Measurements from ENCODE around the gene CDC14B. TPM values are rescaled to one million over a fixed set of nuclear protein-coding genes. Genes with fewer than 3 reads are reported as not detected.

The CDC14B gene
- total RNA-seq, 2 donors from 2014 or later: 11.7 to 13.9 TPM

DNA sequence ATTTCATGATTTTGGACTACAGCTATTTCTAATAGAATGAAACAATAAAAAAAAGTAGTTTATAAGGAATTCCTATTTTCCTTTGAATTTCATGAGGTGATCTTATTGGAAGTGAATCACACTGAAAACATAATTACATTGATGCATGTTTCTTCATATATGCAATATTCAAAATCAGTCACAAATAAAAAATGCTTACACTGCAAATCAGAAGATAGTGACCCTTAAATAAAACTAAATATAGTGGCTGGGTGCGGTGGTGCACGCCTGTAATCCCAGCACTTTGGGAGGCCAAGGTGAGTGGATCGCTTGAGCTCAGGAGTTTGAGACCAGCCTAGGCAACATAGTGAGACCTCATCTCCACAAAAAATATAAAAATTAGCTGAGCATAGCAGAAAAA is 79.5 kb downstream of the CDC14B start:
- H3K9me3 Mint-ChIP-seq: no peaks in the 10 kb centered on the region
- ATAC-seq (replicated peaks in 1 of 2): no peak
- H3K27ac Mint-ChIP-seq: no peak overlapping the region
- no peak for DNase-seq
- H3K4me3 Mint-ChIP-seq: no peak overlapping the region
- no peaks in the 10 kb centered on the region for H3K27me3 Mint-ChIP-seq (ENCODE audit: low read depth)
- no peaks in the 10 kb centered on the region for H3K4me1 Mint-ChIP-seq (ENCODE audit: low read depth)
- H3K36me3 Mint-ChIP-seq (ENCODE audit: insufficient read depth in 2 of 2): peaks cover 0 to 1% of the 10 kb centered on the region in 2 donors

DNA sequence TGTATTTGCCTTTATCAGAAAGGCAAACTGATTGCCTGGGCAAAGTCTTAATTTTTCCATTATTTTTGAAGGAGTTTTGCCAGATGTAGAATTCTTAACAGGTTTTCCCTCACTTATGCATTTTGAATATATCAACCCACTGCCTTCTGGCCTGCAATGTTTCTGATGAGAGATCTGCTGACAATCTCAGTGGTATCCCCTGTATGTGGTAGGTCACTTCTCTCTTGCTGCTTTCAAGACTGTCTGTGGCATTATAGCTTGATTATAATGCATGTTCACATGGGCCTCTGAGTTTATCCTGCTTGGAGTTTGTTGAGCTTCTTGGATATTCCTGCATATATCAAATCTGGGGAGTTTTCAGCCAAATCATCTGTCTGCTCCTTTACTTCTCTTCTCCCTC is 87.5 kb downstream of the CDC14B start:
- Mint-ChIP-seq H3K36me3 (ENCODE audit: insufficient read depth in 2 of 2) (peaks cover 4 to 9% of the 10 kb centered on the region in 2 donors), H3K27me3 (ENCODE audit: low read depth) (no peaks in the 10 kb centered on the region), H3K27ac (no peak overlapping the region)

DNA sequence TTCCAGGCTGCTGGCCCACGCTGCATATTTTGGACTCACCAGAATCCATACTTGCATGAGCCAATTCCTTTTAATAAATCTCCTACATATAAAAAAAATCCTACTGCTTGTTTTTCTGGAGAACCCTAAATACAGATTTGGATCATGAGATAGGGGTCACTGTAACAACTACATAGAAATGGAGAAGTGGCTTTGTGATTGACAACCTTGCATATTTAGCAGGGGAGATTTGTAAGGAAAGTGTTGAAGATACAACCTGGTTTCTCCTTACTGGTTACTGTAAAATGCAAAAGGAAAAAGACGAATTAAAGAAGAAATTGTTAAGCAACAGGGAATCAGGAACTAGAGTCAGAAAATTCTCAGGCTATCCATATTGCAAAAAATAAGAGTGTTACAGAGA is 94.9 kb downstream of the CDC14B start:
- no peak overlapping the region for H3K27ac Mint-ChIP-seq
- no peaks in the 10 kb centered on the region for H3K9me3 Mint-ChIP-seq
- peaks cover 0 to 4% of the 10 kb centered on the region in 2 donors for H3K36me3 Mint-ChIP-seq (ENCODE audit: insufficient read depth in 2 of 2)
- H3K4me1 Mint-ChIP-seq (ENCODE audit: low read depth): peaks cover 17% of the 10 kb centered on the region
- DNase-seq: no peak
- no peak overlapping the region for H3K4me3 Mint-ChIP-seq
- H3K27me3 Mint-ChIP-seq (ENCODE audit: low read depth): no peaks in the 10 kb centered on the region
- no peak for ATAC-seq (replicated peaks in 1 of 2)

More for the DNA sequence above, 87.5 kb downstream of the CDC14B start:
- no peaks in the 10 kb centered on the region for H3K4me1 Mint-ChIP-seq (ENCODE audit: low read depth)
- no peak for DNase-seq
- H3K9me3 Mint-ChIP-seq: peaks cover 2% of the 10 kb centered on the region in 2 donors
- no peak for ATAC-seq (replicated peaks in 1 of 2)
- no peak overlapping the region for H3K4me3 Mint-ChIP-seq

DNA sequence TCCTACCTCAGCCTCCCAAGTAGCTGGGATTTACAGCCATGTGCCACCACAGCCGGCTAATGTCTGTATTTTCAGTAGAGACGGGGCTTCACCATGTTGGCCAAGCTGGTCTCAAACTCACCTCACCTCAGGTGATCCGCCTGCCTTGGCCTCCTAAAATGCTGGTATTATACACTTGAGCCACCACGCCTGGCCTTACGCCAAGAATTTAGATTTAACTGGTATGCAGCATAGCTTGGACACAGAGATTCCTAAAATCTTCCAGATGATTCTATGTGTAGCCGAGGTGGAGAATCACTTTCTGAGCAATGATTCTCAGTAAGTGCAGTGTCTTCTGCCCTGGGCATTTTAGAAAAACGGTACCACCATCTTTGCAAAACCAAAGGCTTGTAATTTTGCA is 95.6 kb downstream of the CDC14B start:
- no peaks in the 10 kb centered on the region for H3K9me3 Mint-ChIP-seq
- H3K27me3 Mint-ChIP-seq (ENCODE audit: low read depth): no peaks in the 10 kb centered on the region
- peaks cover 0 to 3% of the 10 kb centered on the region in 2 donors for H3K36me3 Mint-ChIP-seq (ENCODE audit: insufficient read depth in 2 of 2)
- H3K4me1 Mint-ChIP-seq (ENCODE audit: low read depth): peaks cover 17% of the 10 kb centered on the region
- no peak overlapping the region for H3K27ac Mint-ChIP-seq
- no peak overlapping the region for H3K4me3 Mint-ChIP-seq
- ATAC-seq (replicated peaks in 1 of 2) (no peak), DNase-seq (no peak)

DNA sequence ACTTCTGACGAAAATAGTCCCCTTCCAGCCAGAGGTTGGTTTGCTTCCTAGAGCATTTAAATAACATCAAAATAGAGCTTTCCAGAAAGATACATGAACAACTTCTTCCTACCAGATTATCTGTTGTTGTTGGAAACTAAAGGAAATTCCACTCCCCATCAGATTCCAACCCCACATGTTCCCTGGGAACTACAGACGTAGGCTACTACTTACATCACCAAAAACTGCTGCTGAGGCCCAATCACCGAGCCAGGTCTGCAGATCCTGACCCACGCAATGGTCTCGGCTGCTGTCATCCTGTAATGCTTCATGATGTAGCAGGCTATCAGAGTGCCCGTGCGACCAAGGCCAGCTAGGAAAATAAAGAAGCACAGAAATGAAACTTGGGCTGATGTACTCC is 96.3 kb downstream of the CDC14B start:
- no peak for ATAC-seq (replicated peaks in 1 of 2)
- H3K4me1 Mint-ChIP-seq (ENCODE audit: low read depth): peaks cover 17% of the 10 kb centered on the region
- H3K27ac Mint-ChIP-seq: no peak overlapping the region
- H3K9me3 Mint-ChIP-seq: no peaks in the 10 kb centered on the region
- DNase-seq: no peak
- no peak overlapping the region for H3K4me3 Mint-ChIP-seq
- H3K36me3 Mint-ChIP-seq (ENCODE audit: insufficient read depth in 2 of 2): peaks cover 0 to 2% of the 10 kb centered on the region in 2 donors
- no peaks in the 10 kb centered on the region for H3K27me3 Mint-ChIP-seq (ENCODE audit: low read depth)

DNA sequence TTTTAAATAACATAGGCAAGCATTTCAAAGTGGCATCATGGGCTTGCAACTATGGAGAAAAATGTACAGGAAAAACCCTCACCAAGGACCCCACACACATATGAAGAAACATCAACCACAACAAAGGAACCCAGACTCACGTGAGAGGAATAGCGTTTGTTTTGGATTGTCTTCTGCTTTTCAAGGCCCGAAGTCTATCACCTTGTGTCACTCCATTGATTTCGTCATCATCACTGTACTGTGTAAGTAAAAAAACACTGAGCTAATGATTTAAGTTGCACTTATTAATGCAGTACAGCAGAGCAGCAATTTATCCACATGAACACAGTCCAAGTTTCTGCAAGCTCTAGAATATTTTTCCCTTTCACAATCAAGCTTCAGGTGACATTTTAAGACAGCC is 97.3 kb downstream of the CDC14B start:
- Mint-ChIP-seq H3K36me3 (ENCODE audit: insufficient read depth in 2 of 2) (no peaks in the 10 kb centered on the region), H3K27me3 (ENCODE audit: low read depth) (no peaks in the 10 kb centered on the region), H3K4me1 (ENCODE audit: low read depth) (peaks cover 17% of the 10 kb centered on the region), H3K4me3 (no peak overlapping the region), H3K27ac (no peak overlapping the region), H3K9me3 (no peaks in the 10 kb centered on the region)
- ATAC-seq (replicated peaks in 1 of 2): no peak
- no peak for DNase-seq

DNA sequence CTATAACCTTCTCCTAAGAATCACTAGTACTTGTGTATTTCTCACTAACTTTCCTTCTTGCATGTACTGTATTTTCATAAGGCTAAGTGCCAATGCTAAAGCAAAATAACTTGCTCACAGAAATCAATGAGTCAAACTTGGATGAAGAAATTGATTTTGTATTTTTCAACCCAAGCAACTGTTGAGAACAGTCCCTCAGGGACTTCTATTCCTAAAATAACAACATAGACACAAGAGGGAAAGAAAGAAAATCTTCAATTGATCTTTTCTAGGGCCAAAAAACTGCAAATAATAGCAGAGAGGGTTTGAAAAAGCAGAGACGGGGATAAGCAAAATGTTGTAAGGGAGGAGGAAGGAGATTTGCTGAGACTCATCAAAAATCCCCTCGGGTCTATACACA is 99.9 kb downstream of the CDC14B start:
- H3K4me1 Mint-ChIP-seq (ENCODE audit: low read depth): peaks cover 17% of the 10 kb centered on the region
- H3K9me3 Mint-ChIP-seq: no peaks in the 10 kb centered on the region
- H3K27ac Mint-ChIP-seq: peak overlapping the region; percentile 45
- no peak for DNase-seq
- no peak for ATAC-seq (replicated peaks in 1 of 2)
- no peaks in the 10 kb centered on the region for H3K36me3 Mint-ChIP-seq (ENCODE audit: insufficient read depth in 2 of 2)
- no peak overlapping the region for H3K4me3 Mint-ChIP-seq
- no peaks in the 10 kb centered on the region for H3K27me3 Mint-ChIP-seq (ENCODE audit: low read depth)

DNA sequence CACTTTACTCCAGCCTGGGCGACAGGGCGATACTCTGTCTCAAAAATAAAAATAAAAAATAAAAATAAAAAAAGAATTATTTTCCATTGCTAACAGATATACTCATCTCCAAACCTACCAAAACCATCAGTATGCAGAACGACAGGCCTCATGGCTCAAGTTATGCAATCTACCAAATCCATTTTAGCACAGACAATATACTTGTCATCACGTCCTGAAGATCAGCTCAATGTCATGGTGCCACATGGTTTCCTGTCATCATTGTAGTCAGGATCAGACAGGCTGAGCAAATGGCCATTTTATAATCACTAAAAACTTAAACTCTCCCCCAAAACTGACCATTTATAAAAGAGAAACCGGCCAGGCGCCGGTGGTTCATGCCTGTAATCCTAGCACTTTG is 100.5 kb downstream of the CDC14B start:
- Mint-ChIP-seq H3K9me3 (no peaks in the 10 kb centered on the region), H3K27me3 (ENCODE audit: low read depth) (no peaks in the 10 kb centered on the region), H3K27ac (no peak overlapping the region), H3K4me3 (no peak overlapping the region), H3K36me3 (ENCODE audit: insufficient read depth in 2 of 2) (no peaks in the 10 kb centered on the region), H3K4me1 (ENCODE audit: low read depth) (peaks cover 17% of the 10 kb centered on the region)
- ATAC-seq (replicated peaks in 1 of 2) (no peak), DNase-seq (no peak)

DNA sequence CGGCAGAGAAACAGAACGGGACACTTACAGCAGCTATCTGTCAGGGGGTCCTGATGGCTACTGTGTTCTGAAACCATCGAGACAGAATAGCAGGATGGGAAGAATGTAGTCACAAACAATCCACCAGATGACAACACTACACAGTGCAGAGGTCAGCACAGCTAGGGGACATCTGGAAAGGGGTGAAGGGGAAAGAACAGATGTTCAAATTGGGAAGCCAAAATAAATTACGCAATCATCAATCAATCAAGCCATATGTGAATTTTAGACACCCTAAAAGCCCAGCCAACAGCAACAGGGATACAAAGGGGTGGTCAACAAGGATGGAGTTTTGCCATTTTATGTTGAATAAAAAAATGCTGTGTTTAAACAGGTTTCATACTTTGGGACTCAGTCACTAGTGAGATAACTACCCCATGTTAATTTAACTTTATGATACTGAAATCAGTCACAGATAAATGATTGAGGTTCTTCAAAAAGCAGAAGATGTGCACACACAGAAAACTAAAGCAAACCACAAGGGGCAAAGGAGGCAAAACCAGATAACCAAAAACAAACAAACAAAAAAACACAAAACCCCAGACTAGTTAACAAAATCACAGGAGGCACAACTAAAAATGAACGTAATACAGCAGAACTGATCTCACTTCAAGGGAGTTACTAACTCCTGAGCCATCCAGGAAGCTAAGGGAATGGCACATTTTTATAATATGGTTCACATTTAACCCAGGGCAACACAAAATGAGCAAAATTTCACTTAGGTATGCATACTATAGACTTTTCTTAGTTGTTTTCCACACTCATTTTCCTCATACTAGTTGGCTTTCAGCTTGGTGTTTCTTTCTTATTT is 103.8 kb downstream of the CDC14B start:
- H3K36me3 Mint-ChIP-seq (ENCODE audit: insufficient read depth in 2 of 2): no peaks in the 10 kb centered on the region
- no peak overlapping the region for H3K4me3 Mint-ChIP-seq
- H3K4me1 Mint-ChIP-seq (ENCODE audit: low read depth): no peaks in the 10 kb centered on the region
- no peaks in the 10 kb centered on the region for H3K27me3 Mint-ChIP-seq (ENCODE audit: low read depth)
- DNase-seq (no peak), ATAC-seq (replicated peaks in 1 of 2) (no peak)
- no peaks in the 10 kb centered on the region for H3K9me3 Mint-ChIP-seq
- no peak overlapping the region for H3K27ac Mint-ChIP-seq

DNA sequence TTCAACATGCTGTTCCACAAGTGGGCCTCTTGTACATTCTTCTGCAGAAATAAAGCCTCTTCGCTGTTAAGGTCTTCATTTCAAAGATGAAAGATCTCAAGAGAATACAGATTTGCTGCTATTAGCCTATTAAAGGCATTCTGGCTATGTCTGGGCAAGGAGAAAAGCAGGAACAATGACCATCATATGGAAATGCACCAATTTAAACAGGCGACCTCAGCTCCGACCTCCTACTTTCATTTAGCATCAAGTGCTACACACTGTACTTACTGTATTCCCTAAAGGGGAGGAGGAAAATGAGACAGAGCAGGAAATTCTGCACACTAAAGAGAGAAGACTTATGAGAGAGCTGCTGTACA is 104.9 kb downstream of the CDC14B start:
- no peaks in the 10 kb centered on the region for H3K9me3 Mint-ChIP-seq
- H3K4me1 Mint-ChIP-seq (ENCODE audit: low read depth): no peaks in the 10 kb centered on the region
- no peak overlapping the region for H3K4me3 Mint-ChIP-seq
- H3K36me3 Mint-ChIP-seq (ENCODE audit: insufficient read depth in 2 of 2): no peaks in the 10 kb centered on the region
- H3K27me3 Mint-ChIP-seq (ENCODE audit: low read depth): no peaks in the 10 kb centered on the region
- ATAC-seq (replicated peaks in 1 of 2) (no peak), DNase-seq (no peak)
- H3K27ac Mint-ChIP-seq: no peak overlapping the region

DNA sequence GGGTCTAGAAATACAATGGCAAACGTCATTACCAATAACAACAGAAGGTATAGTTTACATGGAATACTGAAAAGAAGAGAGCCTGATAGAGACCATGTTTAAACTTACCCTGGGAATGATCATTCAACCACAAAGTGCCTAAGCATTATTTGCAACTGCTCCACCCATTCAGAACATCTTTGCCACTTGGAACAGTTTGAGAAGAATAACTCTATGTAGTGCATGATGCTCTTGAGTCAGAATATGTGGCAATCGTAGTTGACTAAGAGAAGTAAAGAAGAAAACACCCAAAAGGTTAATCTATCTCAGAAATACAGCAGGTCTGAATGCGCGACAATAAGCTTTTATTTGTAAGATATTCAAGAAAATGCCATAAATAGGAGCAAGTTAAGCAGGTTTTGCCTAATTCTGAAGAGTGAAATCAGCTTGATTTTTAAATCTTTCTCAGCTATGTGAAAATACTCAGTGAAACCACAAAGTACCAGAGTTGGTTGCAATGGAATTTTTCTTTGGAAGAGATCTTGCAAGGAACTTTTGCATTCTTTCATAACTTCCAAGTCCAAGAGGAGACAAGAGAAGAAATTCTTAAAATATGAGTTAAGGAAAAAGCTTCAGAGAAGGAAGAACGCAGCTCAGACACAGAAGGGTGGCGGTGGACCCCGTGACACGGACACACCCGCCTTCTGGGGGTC is 105.4 kb downstream of the CDC14B start:
- H3K27me3 Mint-ChIP-seq (ENCODE audit: low read depth): no peaks in the 10 kb centered on the region

DNA sequence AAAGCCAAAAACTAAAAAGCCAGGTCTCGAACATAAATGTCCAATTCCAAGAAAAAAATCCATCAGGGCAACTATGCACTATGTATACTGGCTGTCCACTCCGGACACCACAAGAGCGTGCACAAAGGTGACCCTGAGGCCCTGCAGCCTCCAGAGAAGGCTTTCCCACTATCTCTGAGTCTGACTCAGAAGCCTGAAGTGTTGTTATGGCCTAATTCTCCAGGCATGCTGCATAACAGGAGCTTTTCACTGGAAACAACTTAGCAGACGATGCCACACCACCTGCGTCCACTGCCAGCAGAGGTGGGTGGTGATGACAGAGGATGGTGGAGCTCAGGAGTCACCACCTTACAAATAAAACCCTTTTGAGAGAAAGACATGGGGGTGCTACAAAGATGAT is 106.0 kb downstream of the CDC14B start:
- no peak overlapping the region for H3K4me3 Mint-ChIP-seq
- H3K9me3 Mint-ChIP-seq: no peaks in the 10 kb centered on the region
- ATAC-seq (replicated peaks in 1 of 2): no peak
- H3K36me3 Mint-ChIP-seq (ENCODE audit: insufficient read depth in 2 of 2): no peaks in the 10 kb centered on the region
- H3K4me1 Mint-ChIP-seq (ENCODE audit: low read depth): no peaks in the 10 kb centered on the region
- H3K27me3 Mint-ChIP-seq (ENCODE audit: low read depth): no peaks in the 10 kb centered on the region
- no peak overlapping the region for H3K27ac Mint-ChIP-seq
- no peak for DNase-seq

More for the DNA sequence above, 105.4 kb downstream of the CDC14B start:
- Mint-ChIP-seq H3K4me3 (no peak overlapping the region), H3K27ac (no peak overlapping the region), H3K36me3 (ENCODE audit: insufficient read depth in 2 of 2) (no peaks in the 10 kb centered on the region), H3K9me3 (no peaks in the 10 kb centered on the region), H3K4me1 (ENCODE audit: low read depth) (no peaks in the 10 kb centered on the region)
- no peak for ATAC-seq (replicated peaks in 1 of 2)
- no peak for DNase-seq

DNA sequence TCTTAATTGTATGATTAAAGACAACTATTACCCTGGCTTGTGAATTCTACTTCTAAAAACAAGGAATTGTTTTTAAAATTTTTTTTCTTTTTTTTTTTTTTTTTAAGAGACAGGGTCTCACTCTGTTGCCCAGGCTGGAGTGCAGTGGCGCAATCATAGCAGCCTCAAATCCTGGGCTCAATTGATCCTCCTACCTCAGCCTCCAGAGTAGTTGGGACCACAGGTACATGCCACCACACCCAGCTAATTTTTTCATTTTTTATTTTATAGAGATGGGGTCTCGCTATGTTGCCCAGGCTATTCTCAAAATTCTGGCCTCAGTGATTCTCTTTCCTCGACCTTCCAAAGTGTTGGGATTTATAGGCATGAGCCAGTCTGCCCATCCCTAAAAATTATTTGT is 107.4 kb downstream of the CDC14B start:
- H3K4me3 Mint-ChIP-seq: no peak overlapping the region
- H3K4me1 Mint-ChIP-seq (ENCODE audit: low read depth): no peaks in the 10 kb centered on the region
- H3K36me3 Mint-ChIP-seq (ENCODE audit: insufficient read depth in 2 of 2): peaks cover 0 to 2% of the 10 kb centered on the region in 2 donors
- DNase-seq (no peak), ATAC-seq (replicated peaks in 1 of 2) (no peak)
- no peak overlapping the region for H3K27ac Mint-ChIP-seq
- H3K27me3 Mint-ChIP-seq (ENCODE audit: low read depth): no peaks in the 10 kb centered on the region
- no peaks in the 10 kb centered on the region for H3K9me3 Mint-ChIP-seq

All from activated T-cell treated with anti-CD3 and anti-CD28 coated beads, Interleukin-2, amount 50 U/mL, for 72 hours (primary cell).